Adrenal gland (tissue), 5 donors: ENCODE data around the gene PHACTR3.

Source experiments
- CTCF ChIP-seq, 6 experiments: fragments of 450-650 bp in 4 of 6; fragments of 200-600 bp in 2 of 6; sonication (generic) in 1 of 6; IDR thresholded peaks; 1 replicate in 5 of 6; 2 replicates in 1 of 6; pipeline versions ENCODE4 v1.5.1 to v1.8.0; 2016 to 2021; ENCODE audit warnings: antibody characterized with exemption in 6 of 6, mild to moderate bottlenecking in 2 of 6, moderate library complexity in 1 of 6
- POLR2A ChIP-seq, 2 donors: fragments of 450-650 bp; IDR thresholded peaks; one replicate each; pipeline ENCODE4 v1.6.1; 2017; ENCODE audit warnings: antibody characterized with exemption in 2 of 2, mild to moderate bottlenecking in 2 of 2, moderate library complexity in 1 of 2
- donor health status: DM: no; HTN: no; CAD: no.

- TF ChIP-seq CTCF (IDR thresholded peaks at IDR 0.05) (no peak), POLR2A (IDR thresholded peaks at IDR 0.05) (no peak)
Measured at GRCh38 chr20:59804871-59805665, 200.7 kb downstream of the PHACTR3 start.
